GM19438 (cell line): ENCODE data around the gene LPAR5.
A peak's percentile ranks its signal among the peaks of the same experiment; 100 is the strongest.

ENCODE experiments used
- ATAC-seq: cut with Tn5 transposase; IDR thresholded peaks from one replicate; pipeline ENCODE4 v1.9.1; 2021; ENCODE audit warnings: low read depth; ENCODE audit not compliant: unreplicated experiment

Gene LPAR5

DNA sequence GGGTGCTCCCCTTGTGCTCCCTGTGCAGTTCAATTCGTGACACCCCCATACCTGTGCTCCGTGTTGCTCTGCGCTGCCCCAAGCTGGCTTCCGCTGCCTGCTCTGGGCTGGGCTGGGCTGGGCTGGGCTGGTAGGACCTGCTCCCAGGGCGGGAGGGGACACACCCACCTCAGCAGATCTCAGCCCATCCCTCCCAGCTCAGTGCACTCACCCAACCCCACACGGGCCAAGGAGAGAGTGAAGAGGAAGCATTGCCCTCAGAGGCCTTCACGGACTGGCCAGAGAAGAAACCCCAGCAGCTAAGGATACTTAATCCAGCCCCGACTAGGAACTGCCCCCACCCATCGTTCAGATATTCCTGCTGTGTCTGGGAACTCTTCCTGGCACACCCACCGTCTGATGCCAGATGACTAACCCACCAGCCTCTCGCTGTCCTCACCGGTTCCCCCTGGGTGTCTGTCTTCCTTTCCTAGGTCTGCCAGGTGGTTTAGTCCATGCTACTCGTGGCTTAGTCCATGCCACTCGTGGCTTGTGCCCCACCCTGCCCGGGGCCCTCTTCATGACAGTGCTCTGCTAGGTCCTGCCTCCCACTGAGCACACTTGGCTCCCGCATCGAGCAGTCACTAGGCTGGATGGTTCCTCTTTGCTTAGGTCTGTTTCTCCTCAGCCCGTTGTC, at the start of gene LPAR5:
Gene LPAR5, minus strand, starts transcription at position 104 of the 676 bp plus-strand sequence. CDS start 14,711 bp downstream, outside the sequence.
- peak; percentile 49 for ATAC-seq

DNA sequence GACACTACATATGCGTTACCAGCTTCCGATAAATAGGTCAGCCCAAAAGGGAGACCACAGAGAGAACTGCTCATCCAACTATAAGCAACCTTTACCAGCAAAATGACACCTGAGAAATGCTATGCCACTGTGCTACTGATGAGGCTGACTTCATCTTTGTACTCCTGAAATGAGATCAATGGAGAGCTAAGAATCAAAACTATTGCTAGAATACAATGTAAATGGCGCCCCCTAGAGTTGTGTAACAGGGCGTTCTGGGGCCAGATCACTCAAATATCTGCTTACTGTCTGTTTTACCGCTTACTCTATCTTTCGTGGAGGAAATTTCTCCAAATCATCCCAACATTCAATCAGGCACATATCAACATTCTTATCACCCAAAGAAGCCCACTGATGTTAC, 48.9 kb upstream of the LPAR5 start:
- ATAC-seq = no peak

DNA sequence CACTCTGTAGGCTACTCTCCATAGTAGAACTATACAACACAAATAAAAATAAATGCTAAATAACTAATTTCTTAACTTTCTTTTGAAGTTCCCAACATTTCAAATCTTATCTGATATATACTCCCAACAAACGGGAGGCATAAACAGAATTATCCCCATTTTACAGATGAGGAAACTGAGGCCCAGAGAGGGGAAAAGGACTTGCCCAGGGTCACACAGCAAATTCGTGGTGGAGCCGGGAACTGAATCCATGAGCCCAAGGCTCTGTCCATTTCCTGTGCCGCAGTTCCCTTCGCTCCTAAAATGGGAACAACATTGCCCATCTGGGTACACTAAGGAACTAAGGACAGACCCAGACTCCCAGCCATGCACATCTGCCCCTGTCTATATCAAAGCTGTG, 41.2 kb upstream of the LPAR5 start:
- ATAC-seq = no peak

DNA sequence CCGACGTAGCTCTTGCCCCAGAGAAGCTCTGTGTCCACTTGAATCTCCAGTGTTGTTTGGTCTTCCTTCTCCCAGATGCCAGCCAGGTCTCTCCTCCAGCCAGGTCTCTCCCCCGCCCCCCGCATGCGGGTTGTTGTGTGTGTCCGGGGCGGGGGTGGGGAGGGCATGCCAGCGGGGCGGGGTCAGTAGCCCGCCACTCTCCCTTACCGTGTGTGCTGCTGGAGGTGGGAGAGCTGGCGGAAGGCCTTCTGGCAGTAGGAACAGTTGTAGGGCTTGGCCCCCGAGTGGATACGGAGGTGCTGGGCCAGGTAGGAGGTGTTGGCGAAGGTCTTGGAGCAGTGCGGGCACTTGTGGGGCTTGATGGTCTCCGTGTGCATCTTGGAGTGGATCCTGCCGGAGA, 36.4 kb upstream of the LPAR5 start:
- no peak for ATAC-seq

DNA sequence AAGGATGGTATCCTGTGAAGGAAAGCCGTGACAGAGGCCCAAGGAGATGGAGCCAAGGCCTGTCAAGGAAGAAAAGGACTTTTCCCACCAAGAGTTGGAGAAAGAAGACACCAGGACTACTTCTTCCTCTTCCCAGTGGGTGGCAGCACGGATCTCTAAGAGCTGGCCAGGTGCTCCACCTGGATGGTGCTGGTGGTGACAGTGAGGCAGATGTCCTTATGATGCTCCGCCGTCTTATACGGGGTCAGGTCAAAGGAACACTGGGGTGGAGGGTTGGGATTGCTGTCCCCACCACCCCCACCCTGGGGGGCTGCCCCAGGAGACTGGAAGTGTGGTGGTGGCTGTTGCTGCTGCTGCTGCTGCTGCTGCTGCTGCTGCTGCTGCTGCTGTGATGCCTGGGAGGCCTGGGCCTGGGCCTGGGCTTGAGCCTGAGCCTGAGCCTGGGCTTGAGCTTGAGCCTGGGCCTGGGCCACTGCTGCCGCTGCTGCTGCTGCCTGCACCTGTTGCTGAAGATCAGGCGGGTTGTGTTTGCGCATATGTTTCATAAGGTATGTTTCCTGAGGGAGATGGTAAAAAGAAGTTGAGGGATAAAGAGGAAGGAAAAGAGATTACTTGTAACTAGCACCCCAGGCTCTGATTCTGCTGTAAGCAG, 31.9 kb upstream of the LPAR5 start:
- ATAC-seq = no peak

DNA sequence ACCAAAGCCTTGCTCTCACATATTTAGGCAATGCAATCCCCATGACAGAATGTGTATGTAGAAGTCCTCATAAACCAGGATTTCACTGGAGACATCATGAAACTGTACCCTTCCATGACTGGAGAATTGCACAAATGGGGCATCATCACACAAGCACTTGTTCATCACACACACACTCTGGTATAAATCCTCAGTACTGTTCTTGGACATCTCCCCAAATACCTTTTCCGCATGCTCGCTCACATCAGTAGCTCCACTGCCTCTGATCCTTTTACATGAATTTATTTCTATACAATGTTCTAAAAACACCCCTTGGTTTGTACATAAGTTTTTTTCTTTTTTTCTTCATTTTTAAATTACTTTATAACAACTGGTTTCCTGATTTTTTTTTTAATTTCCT, 30.5 kb upstream of the LPAR5 start:
- ATAC-seq = no peak

DNA sequence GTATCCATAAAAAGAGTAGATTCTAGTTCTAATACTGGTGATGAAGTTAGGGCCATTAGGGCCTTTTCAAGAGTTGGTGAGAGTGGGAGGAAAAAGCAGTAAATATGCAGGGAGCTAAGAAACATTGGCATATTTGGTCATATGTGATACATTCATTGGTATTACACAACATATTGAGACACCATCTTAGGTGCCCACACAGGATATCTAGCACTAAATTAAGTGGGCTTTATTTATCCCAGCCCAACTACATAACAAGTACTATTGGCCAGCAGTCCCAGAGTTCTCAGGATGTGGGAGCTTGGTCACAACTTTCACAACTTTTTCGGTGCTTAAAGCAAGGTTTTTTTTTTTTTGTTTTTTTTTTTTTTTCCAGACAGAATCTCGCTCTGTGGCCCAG, 29.1 kb upstream of the LPAR5 start:
- no peak for ATAC-seq

DNA sequence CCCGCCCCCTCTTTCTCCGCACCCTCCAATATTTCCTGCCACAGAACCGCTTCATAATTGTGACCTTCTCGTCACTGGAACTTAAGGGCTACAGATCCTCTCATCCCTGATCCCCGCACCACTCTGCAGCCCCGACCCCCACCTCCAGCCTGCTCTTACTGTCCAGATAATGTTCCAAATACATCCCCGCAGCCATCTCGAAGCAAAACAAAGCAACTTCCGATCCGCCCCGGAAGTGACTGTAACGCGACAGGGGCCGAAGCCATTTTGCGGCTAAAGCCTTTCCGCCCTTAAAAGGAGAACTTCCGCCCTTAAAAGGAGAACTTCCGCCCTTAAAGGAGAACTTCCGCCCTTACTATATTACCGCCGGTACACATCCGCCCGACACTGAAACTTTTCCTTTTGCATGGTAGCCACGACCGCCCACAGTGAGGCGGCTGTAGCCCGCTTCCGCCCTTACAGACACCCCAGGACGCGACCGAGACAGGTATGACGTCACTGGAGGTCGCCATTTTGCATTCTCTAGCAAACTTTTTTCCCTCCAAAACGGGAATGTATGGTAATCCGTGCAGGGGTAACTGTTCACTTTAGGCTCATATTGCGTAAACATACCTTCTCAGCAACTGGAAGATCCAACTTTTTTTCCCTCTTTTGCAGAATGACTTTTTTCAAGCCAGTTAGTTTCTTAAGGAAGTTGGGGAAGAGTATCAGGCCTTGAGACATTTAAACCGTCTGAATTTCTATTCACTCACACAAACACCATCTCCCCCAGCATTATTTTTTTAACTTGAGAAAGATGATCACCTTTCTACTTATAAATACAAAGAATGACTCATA, 27.4 kb upstream of the LPAR5 start, which contains the start of gene ING4:
Gene ING4, minus strand, starts transcription at position 214 of the 837 bp plus-strand sequence. Its CDS starts 18 bp downstream, at position 196.
- ATAC-seq = peak; percentile 96

DNA sequence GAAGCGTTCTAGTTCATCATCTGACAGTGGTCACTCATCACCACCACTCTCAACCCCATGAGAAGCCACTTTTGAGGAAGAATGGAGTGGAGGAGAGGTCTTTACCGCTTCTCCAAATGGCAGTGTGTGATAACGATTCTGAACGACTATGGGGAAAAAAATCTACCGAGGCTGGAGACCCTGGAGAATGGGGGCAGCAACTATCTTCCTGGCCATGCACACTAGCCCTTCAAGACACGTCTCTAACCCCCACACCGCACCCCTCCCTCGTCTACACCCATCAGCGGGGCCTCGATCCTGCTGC, 26.8 kb upstream of the LPAR5 start:
- no peak for ATAC-seq

DNA sequence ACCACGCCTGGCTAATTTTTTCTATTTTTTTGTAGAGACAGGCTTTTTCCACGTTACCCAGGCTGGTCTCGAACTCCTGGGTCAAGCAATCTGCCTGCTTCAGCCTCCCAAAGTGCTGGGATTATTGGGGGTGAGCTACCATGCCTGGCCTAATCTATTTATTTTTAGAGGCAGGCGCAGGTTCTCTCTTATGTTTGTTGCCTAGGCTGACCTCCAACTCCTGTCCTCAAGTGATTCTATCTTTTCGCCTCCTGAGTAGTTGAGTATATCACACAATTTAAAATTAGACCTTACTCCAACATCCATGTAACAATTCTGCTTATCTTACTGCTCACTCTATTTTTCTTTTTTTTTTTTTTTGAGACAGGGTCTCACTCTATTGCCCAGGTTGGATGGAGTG, 18.2 kb upstream of the LPAR5 start:
- no peak for ATAC-seq

DNA sequence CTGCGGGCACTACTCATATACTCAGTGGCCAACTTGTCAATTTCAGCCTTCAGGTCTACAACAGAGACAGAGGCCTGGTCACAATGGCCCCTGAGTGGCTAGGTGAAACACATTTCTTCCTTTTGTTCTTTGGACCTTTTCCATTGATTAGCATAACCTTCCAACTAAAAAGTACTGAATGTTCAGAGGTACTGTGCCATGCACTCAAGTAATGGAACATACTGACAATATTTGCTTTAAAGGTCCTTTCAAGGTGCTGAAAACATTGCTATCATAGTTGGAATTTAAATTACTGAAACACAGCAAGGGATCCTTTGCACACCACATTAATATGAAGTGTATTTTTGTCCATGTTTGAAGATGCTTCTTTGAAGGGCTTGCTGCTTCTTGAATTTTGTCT, 17.6 kb upstream of the LPAR5 start:
- ATAC-seq = no peak

DNA sequence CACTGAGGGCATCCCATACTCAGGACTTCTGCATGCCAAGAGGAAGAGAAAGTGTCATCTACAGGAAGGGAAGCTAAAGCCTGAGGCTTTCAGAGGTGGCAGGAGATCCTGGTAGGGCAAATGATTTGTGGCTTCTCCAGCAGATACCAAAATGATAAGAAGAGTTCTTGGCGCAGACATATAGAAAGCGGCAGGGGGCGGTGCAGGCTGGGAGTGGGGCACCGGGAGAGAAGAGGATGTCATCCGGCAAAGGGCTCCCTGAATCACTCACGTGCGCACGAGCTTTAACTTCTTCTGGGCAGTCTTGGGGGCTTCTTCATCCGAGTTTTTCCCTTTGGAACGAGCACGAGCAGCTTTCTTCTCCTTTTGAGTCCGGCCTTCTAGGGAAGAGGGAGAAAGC, 16.6 kb upstream of the LPAR5 start:
- no peak for ATAC-seq

DNA sequence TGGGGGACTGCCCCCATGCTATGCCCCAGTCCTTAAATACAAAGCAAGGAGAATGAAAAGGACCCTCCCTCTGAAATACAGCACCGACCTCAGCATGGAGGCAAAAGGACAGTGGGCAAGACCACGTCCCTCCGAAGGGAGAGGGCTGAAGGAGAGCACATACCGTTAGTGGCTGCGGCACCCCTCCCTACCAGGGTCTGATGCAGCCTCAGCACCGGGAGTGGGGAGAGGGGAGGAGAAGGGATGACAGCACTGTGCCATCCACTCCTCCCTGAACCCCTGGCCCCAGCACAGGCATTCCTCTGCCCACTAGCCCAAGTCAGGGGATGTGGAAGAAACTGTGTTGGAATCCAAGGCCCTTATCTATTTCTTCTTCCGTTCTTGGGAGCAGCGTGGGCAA, 15.1 kb upstream of the LPAR5 start:
- ATAC-seq = no peak

DNA sequence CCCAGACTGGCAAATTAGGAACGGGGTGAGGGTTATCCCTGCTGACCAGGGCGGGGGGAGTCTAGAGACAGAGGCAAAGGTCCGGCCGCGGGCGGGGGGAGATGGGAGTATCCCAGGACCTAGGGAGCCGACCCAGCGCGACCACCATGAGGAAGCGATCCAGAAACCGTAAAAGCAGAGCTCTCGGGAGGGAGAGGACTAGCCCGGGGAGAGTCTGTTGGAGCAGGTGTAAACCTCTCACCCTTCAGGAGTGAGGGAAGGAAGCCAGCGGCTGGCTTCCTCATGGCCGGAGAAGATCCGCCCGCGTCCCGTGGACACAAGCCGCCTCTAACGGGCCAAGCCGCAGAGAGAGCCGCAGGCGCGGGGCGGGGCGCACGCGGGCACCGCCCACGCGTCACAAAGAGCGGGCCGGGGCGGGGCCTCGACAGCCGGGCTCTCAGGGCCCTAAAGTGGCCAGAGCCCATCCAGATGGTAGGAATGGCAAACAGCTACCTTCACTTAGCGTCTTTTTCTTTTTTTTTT, 11.4 kb upstream of the LPAR5 start, which contains the start of gene ACRBP:
Gene ACRBP, minus strand, starts transcription at position 350 of the 522 bp plus-strand sequence. Its CDS starts 66 bp downstream, at position 284.
- ATAC-seq = peak; percentile 66

DNA sequence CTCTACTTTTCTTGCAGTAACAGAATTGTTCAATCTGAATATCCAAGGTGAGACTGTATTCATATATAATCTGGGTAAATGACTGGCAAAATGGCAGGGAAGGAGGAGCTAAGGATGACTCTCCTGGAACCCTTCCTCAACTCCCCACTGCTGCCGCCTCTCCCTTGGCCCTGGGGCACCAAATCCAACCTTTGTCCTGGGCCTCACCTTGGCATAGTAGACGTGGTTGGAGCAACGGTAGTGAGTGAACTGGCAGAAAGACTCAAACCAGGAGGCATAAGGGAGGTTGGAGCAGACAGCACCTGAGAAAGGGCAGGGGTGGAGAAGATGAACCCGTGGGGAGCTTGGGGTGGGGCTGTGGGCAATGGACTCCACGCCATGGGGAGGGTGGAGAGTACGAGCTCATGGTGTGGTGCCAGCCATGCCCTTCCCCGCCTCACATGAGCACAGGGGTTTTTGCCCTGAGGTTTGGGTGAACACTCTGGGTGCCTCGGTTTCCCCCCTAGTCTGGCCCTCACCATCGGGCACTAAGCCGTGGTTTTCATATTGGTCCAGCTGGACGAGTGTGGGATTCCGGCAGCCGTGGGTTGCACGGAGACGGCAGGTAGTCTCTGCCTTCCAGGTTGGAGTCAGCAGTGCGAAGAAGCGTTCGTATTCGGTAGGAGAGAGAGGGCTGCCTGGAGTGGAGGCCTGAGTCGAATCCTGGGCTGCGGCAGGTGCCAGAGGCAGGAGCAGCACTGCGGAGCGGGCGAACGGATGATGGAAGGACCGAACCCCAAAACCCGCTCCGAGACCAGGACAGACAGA, 10.7 kb upstream of the LPAR5 start:
- peak; percentile 30 for ATAC-seq

DNA sequence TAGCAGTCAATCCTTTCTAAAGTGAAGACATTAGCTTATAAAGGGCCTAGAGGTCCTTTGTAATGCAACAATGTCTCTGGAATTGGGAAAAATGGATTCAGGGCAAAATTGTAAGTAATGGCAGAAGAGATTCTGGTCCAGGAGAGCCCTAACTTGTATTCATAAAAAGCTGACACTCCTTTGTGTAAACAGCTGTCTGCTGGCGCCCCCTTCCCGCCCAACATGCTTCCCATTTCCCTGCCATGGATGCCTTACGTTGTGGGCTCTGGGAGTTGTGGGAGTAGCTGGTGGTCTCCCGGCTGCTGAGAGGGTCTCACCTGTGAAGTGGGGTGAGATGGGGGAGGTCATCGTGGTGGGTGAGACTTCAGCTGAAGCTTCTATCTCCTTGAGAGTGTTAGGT, 9.1 kb upstream of the LPAR5 start:
- ATAC-seq = no peak

DNA sequence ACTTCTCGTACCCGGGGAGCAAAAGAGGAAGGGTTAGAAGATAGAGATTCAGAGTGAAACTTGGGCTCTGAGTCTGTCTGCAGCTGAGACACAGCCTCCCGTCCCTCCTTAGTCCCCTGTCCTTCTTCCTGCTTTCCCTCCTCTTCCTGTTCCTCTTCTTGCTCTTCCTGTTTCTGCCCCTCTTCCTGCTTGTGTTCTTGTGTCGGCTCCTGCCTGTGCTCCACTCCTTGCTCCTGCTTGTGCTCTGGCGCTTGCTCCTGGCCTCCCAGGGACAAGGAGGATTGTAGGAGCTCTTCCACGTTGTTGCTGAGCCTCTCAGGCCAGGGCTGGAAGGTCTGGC, 8.5 kb upstream of the LPAR5 start:
- no peak for ATAC-seq

DNA sequence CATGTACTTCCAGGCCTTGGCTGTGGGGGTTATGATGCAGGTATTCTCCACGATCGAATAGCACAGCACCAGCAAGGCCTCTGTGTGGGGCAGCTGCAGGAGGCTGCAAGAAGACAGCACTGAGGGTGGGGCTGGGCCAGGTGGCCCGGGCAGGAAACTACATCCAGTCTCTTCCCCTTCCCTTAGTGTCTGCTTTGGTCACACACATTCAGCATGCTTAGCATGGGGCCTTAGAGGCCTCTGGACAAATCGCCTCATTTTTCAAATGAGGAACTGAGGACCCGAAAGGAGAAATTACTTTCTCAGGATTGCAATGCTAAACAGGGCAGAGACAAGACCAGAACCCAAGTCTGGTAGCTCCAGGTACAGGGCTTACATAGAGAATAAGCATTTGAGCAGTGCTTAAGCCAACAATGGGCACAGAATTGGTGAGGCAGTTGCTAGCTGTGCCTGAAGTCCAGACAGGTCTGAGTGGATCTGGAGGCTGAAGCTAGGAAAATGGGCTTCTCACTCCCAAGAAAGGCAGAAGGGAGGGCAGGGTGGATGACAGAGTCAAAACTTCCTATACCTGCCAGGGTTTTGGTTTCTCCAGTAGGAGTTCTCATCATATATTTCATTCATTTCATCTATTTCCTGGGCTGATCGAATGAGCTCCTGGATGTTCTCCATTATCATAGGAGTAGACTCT, 8.0 kb upstream of the LPAR5 start:
- no peak for ATAC-seq

DNA sequence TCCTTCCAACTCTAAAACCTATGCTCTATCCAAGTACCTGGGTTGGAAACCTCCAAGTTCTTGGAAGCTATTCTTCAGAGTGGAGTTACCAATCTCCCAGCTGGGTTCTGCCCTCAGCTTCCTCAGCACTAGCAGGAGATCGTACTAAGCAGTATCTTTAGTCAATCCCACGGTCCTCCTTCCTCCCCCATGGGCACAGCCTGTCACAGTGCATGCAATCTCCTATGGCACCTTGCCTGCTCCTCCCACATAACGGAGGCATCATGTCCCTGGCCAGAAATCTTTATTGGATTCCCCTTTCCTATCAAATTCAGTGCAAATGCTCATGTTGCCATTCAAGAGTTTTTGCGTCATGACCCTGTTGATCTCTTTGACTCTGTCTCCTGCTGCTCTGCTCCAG, 5.4 kb upstream of the LPAR5 start:
- no peak for ATAC-seq

DNA sequence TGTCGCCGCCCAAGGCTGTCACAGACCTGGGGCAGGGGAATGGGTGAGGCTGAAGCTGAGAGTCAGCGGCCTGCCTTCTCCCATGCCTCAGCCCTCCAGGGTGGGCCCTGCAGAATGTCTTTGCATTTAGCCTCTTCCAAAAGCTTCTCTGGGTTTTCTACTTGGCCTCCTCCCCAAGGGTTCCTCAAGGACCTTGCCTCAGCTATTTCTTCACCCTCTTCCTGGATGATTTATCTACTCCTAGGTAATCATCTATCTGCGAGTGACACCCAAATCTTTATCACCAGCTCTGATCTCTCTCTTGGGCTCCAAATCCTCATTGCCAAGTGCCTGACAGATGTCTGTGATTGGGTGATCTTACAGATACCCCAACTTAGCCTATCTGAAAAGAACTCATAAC, 4.7 kb upstream of the LPAR5 start:
- ATAC-seq = no peak
